ENCODE measurements around the gene NUDT1.

GRCh38 chr7:2242541-2243429 is 759 bp downstream of the NUDT1 start:
- no peak for TF ChIP-seq REST (IDR thresholded peaks at IDR 0.05; ENCODE audit: low read depth)
- TF ChIP-seq FOXM1 (IDR thresholded peaks at IDR 0.05; ENCODE audit: borderline replicate concordance, low read depth), result no peak
- TF ChIP-seq RAD21 (IDR thresholded peaks at IDR 0.05; ENCODE audit: low read depth), result no peak
- TF ChIP-seq EP300 (IDR thresholded peaks at IDR 0.05; ENCODE audit: borderline replicate concordance), result no peak
- no peak for TF ChIP-seq YY1 (IDR thresholded peaks at IDR 0.05; ENCODE audit: low read depth)
- no peak for TF ChIP-seq USF1 (IDR thresholded peaks at IDR 0.05)
- no peak for TF ChIP-seq CEBPB (IDR thresholded peaks at IDR 0.05)

All from Ishikawa (cell line).